NOMO-1 treated with DMSO at 0.1 percent for 48 hours (cell line): ENCODE measurements around the gene B3GNT7.
"Not testable (repeated sequence)": the region's sequence is repeated elsewhere in the genome, so short reads cannot be mapped to it uniquely, and the experiment has no call there.

ENCODE experiments used
- DNase-seq: peaks from one replicate; lab custom pipeline; 2025; ENCODE audit not compliant: unreplicated experiment; lab: John Stamatoyannopoulos, UW

B3GNT7 gene

DNA sequence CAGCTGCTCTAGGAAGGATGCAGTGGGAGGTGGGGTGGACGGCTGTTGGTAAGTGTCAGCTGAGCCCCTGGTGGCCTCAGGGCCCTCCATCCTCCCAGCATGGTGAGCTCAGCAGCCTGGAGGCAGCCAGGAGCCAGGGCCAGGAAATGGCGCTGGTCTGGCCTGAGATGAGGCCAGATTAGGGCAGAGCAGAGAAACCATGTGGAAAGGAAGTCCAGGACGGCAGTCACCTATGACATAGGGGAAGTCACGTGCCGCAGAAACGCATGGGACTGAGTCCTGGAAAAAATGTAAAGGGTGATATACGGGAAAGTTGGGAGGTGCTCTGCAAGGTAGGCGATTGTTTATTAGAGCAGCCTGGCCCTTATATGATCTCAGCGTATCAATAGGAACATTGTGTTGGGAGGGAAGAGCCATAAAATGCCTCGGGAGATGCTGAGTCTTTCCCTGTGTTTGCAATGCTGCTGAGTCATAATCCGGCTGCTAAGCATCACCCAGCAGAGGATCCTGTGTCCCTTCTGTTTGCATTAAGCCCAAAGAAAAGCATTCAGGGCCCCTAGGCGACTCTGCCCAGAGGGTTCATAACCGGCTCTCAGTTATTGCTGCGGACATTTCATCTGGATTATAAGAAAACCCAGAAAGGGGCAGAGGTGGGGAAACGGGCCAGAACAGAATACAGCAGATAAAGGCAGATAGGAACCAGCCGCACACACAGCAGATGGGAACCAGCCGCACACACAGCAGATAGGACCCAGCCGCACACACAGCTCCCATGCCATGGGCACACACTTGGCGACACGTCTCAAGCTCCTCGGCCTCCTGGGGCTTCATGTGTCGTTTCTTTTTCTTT lies 30.3 kb upstream of the B3GNT7 start:
- DNase-seq = no peak

DNA sequence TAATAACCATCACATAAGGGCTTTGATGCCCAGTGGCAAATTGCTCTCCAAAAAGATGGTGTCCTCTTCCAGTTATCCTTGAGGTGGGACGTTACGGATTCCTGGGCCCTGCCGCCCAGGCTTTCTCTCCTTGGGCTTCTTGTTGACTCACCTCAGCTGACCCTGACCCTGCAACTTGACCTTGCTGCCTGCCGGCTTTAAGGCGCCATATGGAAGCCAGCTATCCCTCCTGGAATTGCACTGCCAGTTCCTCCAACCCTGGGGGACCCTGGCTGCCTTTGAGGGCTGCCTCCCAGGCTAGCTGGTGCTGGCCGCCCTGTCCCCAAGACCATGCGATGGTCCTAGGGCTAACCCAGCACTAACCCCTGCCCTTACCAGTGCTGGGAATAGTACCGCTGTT lies 28.3 kb upstream of the B3GNT7 start:
- DNase-seq = no peak

DNA sequence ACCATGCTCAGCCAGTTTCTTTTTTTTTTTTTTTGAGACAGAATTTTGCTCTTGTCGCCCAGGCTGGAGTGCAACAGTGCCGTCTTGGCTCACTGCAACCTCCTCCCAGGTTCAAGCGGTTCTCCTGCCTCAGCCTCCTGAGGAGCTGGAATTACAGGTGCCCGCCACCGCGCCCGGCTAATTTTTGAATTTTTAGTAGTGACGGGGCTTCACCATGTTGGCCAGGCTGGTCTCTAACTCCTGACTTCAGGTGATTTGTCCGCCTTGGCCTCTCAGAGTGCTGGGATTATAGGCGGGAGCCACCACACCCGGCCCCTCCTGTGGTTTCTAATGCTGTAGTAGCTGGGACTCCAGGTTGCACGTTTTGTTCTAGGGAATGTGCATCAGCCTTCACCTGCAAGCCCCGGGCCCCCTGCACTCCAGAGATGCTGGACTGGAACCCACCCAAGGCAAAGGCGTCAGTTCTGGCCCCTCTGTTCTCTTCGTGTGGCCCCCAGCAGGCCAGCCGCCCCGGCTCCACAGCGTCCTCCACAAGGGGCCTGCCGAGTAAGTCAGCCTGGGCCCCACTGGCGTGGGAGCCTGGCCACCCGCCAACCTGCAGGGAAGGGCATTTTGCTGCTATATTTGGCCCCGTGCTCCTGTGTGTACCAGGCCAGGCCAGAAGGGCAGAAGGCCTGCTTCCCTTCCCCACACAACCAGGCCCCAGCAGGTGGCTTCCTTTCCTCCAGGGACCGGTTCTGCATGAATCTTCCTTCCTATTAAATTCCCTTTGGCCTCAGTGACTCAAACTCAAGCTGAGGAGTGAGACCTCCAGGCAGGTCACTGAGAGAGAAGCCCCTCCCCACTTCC lies 25.7 kb upstream of the B3GNT7 start:
- DNase-seq = no peak

DNA sequence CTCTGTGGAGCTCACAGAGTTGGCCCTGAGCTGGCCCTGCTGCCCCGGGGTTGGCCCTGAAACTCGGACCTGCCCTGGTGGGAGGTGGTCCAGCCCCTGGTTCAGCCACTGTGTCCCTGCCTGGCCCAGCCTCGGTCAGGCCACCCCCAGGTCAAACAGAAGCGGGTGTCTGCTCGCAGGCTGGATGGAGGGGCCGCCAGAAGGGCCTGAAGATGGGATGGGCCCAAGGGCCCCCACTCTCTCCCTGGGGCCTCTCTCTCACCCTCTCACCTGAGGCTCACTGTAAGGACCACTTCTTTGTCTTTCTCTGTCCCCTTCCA lies 25.1 kb upstream of the B3GNT7 start:
- no peak for DNase-seq

DNA sequence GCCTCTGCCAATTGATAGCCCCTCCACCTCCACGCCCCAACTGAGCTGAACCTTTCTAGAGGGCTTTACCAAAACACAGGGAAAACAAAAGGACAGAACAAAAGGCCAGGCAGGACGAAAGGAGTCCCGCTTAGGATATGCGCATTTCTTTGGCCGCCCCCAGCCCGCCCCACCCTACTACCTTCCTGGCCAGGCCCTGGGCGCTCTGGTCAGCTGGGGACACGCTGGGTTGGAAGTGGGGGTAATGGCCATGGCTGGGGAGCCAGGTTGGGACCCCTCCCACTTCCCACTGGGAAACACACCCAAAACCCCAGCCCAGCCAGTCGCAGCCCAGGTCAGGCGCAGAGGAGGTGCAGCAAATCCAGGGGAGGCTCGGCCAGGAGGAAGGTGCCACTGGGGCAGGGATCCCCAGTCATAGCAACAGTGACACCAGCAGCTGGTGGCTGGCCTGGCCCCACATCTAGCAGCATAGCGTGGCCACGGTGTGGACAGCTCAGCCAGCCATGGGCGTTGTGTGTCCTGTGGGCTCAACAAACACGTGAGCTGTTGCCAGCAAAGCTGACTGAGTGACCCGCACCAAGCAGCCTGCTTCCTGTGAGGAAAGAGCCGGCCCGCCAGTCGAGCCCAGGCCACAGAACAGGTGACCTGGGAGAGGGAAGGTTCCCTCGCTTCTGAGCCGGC lies 24.6 kb upstream of the B3GNT7 start:
- DNase-seq = no peak

DNA sequence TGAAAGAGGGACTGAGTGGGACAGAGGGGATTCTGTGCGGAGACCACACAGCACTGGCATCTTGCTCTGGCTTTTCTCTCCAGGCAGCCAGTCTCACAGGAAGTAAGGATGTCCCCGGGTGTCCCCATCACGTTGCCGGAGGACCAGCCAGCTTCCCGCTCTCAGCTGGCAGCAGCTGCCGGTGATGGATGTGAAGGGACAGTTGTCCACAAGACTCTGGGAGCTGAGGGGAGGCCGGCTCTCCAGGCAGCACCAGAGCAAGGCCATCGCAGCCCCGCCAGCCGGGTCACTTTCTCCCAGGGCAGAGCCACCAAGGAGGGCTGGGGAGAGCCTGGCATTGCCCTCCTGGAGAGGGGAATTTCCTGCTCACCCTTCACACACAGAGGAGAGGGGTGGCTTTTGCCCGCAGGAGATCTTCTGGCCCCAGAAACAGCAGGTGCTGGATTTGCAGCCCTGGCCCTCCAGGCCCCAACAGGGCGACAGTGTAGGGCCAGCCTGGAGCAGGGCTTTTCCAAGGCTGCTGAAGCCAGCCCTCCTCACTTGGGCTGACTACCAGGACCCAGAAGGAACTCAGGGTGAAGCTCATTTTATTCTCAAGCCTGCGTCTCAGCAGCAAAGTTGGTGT lies 24.0 kb upstream of the B3GNT7 start:
- no peak for DNase-seq

DNA sequence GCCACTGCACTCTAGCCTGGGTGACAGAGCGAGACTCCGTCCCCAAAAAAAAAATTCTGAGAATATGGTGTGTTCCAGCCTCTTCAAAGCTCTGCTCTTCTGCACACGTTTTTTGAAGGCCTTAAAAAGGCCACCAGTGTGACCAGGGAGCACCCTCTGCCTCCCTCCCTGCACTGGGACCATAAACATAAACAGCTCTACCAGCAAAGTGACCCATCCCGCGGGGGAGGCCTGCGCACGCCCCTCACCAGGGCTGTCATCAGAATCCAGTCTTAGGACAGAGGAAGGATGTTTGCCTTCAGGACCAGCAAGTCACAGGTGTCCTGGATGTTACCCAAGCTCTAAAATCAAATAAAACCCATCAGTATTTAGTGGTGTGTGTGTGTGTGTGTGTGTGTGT lies 23.2 kb upstream of the B3GNT7 start:
- no peak for DNase-seq

DNA sequence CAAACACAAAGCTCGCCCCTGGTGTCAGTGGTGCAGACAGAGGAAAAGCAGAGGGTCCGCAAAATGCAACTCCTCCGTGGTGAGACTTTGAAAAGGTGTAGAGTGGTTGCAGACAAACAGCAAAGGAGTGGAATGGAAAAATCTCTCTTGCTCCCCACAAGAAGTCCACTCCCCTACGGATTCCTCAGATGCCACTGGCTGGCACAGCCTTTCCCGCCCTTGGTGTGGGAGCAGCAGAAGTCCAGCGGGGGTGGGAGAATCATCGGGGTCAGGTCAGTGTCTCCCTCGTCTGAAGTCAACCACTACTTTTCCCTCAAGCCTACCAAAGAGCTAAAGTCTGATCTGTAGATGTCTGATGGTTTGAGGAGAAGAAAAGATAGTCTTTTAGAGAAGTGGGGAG lies 22.3 kb upstream of the B3GNT7 start:
- no peak for DNase-seq

DNA sequence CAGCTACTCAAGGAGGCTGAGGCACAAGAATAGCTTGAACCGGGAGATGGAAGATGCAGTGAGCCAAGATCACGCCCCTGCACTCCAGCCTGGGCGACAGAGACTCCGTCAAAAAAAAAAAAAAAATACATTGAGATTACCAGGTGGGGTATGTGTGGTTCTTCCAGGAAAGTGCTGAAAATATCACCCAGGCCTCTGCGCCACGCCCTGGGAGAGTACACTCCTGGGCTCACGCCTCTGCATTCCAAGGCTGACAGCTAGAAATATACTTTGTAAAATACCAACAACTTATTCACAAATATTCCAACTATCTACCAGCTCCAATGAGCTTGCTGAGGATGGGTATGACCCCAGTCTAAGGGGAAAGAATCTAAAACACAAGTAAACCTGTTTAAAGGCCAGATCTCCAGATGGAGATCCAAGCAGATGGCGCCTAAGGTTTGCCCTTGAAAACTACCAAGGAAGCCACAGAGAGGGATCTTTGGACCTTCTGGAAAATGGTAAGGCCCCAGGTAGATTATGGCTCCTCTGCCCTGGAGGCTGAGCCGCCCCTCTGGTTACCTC lies 21.6 kb upstream of the B3GNT7 start:
- no peak for DNase-seq

DNA sequence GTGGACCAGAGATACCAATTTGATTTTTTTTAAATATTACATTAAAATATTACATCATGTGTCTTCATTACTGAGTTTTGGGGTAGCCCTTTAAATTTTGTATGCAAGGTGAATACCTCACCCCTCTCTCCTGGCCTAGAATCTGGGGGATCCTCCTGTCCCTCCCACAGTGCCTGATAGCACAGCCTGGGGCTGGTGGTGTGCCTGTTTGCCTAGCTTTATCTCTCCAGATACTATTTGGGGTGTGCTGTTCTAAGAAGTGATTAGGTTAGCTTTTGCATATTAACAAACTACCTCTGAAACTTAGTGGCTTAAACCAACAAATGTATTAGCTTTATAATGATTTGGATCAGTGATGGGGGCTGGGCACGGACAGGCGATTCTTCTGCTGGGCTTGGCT lies 20.7 kb upstream of the B3GNT7 start:
- no peak for DNase-seq

DNA sequence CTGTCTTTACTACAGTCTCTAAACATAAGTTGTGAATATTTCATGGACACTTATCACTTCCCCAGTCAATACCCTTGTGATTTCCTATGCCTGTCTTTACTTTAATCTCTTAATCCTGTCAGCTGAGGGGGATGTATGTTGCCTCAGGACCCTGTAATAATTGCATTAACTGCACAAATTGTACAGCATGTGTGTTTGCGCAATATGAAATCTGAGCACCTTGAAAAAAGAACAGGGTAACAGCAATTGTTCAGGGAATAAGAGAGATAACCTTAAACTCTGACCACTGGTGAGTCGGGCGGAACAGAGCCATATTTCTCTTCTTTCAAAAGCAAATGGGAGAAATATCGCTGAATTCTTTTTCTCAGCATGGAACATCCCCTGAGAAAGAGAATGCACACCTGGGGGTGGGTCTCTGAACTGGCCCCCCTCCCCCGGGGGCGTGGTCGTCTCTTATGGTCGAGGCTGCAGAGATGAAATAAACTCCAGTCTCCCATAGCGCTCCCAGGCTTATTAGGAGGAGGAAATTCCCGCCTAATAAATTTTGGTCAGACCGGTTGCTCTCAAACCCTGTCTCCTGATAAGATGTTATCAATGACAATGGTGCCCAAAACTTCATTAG lies 19.4 kb upstream of the B3GNT7 start:
- not testable (repeated sequence) for DNase-seq

DNA sequence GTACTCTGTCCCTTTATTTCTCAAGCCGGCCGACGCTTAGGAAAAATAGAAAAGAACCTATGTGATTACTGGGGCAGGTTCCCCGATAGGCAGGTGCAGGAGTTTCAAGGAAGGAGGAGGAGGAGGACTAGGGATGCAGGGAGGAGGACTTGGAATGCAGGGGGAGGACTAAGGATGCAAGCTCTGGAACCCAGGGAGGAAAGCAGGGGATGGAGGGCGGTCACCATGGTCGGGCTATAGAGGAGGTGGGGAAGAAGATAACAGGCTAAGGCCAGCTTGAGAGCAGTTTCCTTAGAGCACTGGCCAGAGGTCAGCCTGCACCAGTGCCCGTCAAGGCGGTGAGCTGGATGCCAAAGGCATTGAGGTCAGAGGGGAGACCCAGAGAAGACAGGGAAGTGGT lies 18.7 kb upstream of the B3GNT7 start:
- no peak for DNase-seq

DNA sequence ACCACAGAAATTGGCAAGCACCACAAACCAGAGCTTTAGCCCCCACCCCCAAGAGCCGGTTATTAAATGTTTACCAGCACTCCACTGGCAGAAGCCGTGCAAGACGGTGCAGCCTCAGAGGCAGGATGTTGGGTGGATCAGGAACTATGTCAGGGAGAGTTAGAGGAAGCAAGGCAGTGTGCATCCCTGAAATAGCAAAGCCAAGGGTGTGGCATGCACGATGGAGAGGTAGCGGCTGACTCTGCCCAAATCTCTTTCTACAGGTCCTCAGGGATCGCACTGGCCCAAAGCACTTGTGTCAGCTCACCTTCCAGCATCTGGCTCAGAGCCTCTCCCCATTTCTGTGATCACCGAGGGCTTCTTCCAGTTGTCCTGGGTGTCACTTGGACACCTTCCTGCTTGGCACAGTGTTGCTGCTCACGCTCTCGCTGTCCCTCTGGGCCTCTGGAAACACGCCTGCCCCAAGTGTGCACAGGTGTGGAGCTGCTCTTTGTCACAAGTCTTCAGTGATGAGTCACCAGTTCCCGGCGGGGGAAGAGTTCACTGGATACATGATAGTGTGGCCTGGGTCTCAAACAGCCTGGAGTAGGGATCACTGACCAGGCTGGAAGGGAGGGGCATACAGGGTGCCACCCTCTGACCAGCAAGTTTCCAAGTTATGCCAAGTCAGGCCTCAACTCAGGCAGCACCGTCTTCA lies 17.3 kb upstream of the B3GNT7 start:
- DNase-seq = no peak

DNA sequence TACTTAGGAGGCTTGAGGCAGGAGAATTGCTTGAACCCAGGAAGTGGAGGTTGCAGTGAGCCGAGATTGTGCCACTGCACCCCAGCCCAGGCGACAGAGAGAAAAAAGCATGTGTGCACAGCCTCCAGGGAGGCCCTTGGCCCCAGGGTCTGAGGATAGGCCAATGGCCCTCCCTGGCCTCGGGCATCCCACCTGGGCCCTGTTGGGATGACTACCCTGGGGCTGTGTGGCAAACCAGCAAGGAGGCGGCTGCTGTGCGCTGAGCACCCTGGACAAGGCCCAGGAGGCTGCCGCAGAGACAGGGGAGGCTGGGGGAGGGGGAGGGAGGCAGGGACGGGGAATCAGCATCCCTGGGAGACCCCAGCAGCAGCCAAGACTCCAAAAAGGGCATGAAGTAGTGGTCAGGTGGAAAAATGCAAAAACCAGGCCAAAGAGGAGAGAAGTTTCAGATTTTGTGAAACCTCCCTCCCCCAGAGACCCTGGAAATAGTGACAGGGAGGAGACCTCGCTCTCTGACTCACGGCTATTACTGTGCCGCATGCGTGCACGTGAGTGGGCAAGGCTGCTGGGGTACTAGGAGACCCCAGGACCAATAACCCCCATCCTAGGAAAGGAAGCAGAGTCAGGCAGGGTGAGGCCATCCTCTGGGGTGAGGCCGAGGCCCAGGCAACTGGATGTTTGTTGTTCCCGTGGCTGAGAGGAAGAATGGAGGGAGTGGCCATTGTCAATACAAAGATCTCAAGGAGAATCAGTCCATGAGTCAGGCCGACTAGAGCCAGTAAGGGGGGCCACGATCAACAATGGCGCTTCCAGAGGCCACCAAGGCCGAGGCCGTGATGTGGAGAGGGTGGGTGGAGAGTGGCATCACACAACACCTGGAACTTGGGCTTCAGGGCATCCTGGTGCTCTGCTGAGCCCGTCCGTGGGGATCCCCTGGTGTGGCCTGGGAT lies 16.0 kb upstream of the B3GNT7 start:
- DNase-seq = no peak

DNA sequence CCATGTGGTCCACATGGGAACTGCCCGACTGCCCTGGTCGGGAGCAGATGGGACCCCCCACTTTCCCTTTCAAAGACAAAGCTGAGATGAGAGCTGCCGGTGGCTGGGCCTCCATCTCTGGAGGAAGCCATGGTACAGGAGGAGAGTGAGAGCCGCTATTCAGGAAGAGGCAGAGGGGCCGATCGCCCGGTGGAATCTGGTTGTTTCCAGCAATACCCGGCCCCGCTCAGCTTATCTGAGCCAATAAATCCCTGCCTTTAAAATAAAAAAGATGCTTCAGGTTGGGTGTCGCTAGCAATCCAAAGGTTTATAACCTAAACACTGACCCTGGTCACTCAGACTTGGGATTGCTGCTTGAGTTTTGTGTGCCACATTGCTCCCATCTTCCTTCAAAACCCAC lies 15.2 kb upstream of the B3GNT7 start:
- DNase-seq = no peak

DNA sequence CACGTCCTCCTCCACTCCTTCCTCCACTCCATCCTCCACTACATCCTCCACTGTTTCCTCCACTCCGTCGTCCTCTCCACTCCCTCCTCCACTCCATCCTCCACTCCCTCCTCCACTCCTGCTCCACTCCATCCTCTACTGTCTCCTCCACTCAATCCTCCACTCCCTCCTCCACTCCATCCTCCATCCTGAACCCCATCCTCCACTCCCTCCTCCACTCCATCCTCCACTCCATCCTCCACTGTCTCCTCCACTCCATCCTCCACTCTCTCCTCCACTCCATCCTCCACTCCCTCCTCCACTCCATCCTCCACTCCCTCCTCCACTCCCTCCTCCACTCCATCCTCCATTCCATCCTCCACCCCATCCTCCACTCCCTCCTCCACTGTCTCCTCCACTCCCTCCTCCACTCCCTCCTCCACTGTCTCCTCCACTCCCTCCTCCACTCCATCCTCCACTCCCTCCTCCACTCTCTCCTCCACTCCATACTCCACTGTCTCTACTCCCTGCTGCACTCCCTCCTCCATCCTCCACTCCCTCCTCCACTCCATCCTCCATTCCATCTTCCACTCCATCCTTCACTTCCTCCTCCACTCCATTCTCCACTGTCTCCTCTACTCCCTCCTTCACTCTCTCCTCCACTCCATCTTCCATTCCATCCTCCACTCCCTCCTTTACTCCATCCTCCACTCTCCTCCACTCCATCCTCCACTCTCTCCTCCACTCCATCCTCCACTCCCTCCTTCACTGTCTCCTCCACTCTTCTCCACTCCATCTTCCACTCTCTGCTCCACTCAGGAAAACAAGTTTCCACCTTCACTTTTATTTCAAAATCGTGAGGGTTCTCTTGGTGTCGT lies 14.3 kb upstream of the B3GNT7 start:
- DNase-seq = no peak

DNA sequence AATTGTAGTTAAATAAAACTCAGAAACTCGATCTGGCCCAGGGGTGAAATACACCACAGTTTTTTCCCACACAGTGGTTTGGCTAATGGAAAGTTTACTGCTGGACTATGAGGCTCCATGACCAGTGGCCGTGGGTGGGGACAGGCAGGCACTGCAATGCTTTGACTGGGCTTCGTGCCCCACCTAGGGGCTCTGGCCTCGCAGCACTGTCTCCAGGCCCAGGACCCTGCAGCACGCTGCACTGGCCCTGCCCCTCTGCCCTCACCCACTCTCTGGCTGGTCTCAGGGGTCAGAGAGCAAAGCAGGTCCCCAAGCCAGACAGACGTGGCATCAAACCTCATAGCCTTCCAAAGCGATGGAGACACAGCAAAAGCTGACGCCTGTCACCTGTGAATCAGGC lies 13.4 kb upstream of the B3GNT7 start:
- no peak for DNase-seq
